HG02678 (cell line): ENCODE data around the gene SLC43A2.
A peak's percentile ranks its signal among the peaks of the same experiment; 100 is the strongest.
"Not testable (repeated sequence)": the region's sequence is repeated elsewhere in the genome, so short reads cannot be mapped to it uniquely, and the experiment has no call there.

Experiments
- ATAC-seq: cut with Tn5 transposase; IDR thresholded peaks from one replicate; pipeline ENCODE4 v1.9.1; 2021; ENCODE audit warnings: mild to moderate bottlenecking, moderate library complexity; ENCODE audit not compliant: unreplicated experiment

SLC43A2 gene

DNA sequence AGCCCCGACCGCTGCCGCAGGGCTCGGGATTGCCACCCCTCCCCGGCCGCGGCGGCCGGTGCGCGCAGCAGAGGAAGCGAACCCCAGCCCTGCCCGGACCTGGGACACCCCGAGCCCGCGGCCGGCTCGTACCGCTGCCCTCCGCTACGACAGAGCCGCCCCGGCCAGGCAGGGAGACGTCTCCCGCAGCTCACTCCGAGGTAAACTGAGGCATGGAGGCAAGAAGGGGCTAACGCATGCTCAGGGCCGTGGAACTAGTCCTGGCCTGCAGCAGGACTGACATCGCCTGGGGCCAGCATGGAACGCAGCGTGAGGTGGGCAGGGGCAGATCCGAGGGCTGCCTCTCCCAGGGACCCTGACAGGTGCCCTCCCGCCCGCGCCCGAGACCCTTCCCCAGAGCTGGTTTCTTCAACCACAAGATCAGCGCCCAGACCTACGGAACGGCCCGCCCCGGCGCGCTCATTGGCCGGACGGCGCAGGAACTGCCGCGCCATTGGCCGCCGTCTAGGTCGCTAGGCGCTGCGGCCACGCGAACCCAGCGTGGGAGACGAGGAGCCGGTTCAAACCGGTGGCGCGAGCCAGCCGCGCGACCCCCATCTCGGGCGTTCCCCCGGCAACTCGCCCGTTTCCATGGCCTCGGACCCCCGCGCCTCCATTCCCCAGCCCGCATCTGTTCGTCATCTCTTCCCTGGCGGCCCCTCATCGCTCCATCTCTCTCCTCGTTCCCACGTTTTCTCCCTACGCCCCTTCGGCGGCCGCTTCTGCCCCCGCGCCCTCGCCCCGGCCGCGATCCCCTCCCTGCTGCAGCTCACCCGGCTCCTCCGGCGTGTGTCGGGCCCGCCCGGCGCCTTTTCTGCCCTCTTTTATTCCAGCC is at the start of gene SLC43A2:
TSS of gene SLC43A2 (minus strand) at position 853 of the 874 bp plus-strand sequence. CDS start 960 bp downstream, outside the sequence.
- ATAC-seq: peak; percentile 43

GRCh38 chr17:1676401-1676800 is 47.8 kb upstream of the SLC43A2 start:
- no peak for ATAC-seq

- ATAC-seq: no peak
These were observed 44.6 kb upstream of the SLC43A2 start for GRCh38 chr17:1673041-1673785.

DNA sequence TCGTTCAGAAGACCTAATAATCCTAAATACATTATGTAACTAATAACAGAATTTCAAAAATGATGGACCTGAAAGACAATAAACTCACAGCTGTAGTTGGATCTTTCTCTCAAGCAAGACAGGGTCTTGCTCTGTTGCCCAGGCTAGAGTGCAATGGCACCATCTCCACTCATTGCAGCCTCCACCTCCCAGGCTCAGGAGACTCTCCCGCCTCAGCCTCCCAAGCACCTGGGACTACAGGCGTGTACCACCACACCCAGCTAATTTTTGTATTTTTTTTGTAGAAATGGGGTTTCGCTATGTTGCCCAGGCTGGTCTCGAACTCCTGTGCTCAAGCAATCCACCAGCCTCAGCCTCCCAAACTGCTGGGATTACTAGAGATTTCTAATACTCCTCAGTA is 35.3 kb upstream of the SLC43A2 start:
- not testable (repeated sequence) for ATAC-seq

- ATAC-seq: no peak
These were observed 32.4 kb upstream of the SLC43A2 start for GRCh38 chr17:1661045-1661444.

GRCh38 chr17:1658100-1658499 is 29.5 kb upstream of the SLC43A2 start:
- ATAC-seq: no peak

GRCh38 chr17:1653735-1654134 is 25.1 kb upstream of the SLC43A2 start:
- ATAC-seq: no peak

GRCh38 chr17:1652794-1653193 is 24.2 kb upstream of the SLC43A2 start:
- not testable (repeated sequence) for ATAC-seq

- ATAC-seq: no peak
These were observed 22.9 kb upstream of the SLC43A2 start for GRCh38 chr17:1651559-1651844.

- ATAC-seq: no peak
These were observed 22.3 kb upstream of the SLC43A2 start for GRCh38 chr17:1650731-1651558.

DNA sequence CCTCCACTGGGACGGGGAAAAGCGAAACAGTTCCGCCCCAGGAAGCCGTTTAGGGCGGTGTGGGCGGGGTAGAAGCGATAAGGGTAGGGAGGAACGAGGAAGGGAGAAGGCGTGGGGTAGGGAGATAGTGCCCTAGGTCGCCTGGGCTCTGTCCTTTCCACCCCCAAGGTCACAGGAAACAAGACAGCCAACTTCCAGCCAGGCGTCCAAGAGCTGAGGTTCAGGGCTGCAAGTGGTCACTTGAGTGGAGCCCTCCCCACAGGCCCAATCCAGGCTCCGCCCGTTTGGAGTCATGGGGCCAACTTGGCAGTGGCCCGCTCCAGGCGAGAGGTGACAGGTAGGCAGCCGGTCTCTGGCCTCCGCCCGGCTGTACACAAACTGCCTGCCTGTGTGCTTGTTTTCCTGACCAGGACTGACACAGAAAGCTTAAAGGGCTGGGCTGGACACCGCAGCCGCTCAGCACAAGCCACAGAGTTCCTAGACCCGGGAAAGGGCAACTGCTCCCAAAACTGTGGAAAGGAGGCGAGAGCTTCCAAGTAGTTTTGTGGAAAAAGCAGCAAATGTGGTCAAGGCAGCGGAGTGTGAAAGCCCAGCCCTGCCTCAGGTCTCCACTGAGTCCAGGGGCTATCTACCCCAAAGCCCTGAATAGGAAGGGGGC is 21.3 kb upstream of the SLC43A2 start, which contains the start of gene RILP:
TSS of gene RILP (minus strand) at position 23 of the 658 bp plus-strand sequence. CDS start 62 bp downstream, outside the sequence.
- ATAC-seq: peak; percentile 4

DNA sequence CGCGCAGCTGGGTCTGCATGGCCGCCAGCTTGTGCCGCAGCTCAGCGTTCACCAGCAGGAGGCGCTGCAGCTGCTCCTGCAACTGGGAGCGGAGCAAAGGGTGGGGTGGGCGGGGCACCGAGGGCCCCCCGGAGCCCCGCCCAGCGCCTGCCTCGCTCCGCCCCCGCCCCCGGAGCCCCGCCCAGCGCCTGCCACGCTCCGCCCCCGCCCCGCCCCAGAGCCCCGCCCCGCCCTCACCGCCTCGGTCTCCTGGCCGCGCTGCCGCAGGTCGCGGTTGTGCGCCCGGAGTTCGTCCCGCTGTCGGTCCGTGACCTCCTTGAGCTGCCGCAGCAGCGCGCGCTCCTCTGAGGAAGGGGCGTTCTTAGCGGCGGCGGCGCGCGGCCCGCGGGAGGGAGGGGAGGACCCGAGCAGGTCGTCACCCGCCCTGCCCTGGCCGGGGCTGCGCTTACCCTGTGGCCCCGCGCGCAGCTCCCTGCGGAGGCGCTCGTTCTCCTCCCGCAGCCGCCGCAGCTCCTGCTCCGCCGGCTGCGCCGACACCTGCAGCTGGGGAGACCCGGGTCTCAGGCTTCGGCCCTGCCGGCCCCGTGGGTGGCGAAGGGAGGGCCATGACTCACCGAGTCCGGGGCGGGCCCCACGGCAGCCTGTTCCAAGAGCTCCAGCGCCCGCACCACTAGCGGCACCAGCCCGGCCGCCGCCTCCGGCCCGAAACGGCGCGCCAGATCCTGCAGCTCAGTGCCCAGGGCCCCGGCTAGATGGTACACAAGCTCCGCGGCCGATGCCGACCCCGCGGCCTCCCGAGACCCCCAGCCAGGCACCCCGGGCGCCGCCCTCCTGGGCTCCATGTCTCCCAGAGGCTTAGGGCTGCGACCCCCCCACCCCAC is 20.6 kb upstream of the SLC43A2 start:
- peak; percentile 54 for ATAC-seq

DNA sequence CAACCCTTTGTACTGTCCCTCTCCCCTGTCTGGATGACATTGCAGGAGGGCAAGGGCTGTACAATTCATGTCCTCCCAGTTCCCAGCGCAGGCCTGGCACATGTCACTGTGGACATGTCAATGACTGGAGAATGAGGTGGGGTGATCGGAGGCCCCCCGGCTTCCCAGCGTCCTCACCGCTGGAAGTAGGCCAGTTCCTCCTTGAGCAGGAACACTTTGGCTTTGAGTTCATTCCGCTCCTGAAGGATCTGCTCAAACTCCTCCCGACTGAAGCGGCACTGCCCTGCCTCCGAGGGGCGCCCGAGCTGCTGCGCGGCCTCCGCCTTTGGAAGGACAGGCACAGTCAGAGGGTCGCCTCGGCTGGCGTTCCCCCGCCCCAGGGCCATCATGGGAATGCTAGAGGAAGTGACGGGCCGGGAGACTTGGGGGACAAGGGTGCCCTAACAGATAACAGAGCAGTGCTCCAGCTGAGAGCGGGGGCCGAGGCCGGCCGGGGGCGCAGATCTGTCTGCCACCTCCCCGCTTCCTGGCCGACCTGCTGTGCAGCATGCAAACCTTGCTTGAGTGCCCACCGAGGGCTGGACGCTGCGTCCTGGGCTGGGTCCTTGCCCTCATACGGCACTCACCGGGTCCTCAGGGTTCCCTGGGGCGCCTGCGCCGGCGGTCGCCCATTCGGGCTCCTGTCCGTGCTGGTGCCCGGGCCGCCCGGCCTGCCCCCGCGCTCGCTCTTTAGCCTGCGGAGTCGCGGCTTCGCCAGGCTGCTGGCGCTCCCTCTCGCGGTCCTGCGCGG is 19.7 kb upstream of the SLC43A2 start:
- ATAC-seq: peak; percentile 59

DNA sequence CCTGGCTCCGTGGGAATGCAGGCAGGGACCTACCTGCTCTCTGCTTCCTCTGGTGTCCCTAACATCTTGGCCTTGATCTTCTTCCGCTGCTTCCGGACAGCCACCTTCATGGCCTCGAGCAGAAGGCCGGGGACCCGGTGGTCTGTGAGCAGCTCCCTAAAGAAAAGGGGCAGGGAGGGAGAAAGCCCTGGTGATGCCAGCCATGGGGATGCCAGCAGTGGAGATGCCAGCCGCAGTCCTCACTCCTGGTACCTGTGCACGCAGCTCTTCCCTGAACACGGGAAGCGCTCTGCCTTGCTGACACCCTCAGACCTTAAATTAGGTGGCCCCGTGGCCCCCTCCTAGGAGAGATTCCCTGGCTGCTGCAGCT is 19.2 kb upstream of the SLC43A2 start:
- no peak for ATAC-seq

DNA sequence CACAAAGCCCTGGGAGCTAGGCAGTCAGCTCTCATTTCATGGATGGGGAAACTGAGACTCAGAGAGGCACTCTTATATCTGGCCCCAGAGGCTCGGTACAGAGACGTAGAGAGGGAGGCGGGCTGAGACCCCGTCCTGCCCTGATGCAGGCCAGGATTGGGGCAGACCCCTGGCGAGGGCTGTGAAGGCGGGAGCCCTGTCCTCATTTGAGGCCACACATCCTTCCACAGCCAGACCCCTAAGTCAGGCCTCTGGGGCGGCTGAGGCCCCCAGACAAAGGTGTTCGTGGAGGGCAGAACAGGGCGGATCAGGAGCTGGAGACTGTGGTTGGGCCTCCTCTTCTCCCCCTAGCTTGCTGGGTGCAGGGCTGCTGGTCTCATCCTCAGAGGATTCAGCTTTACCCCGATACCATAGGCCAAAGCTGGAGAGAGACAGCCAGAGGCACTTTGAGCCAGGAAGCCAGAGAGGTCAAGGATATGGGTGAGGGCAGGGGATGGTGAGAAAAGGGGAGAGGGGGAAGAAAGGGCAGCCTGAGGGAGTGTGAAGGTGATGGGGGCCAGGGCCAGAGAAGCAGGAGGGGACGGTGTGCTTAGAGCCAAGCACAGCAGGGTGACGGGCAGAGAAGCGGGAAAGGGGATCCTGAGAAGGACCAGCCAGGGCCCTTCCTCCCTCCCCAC is 17.7 kb upstream of the SLC43A2 start:
- no peak for ATAC-seq

- no peak for ATAC-seq
These were observed 16.9 kb upstream of the SLC43A2 start, which contains the start of gene SCARF1 for GRCh38 chr17:1645207-1646171. Gene SCARF1, minus strand, starts transcription at chr17:1645732. Its CDS starts 35 bp downstream, at chr17:1645697.
